HepG2 (cell line): Measurements from ENCODE around the gene CHD9. TPM values are rescaled to one million over a fixed set of nuclear protein-coding genes. Genes with fewer than 3 reads are reported as not detected.

Experiments used
- ATAC-seq: fragments of 200-7000 bp; cut with Tn5 transposase; 3 replicates; pipeline ENCODE4 v1.9.1; 2020; ENCODE audit warnings: mild to moderate bottlenecking, moderate library complexity
- BruUV-seq: library from RNA; stranded (reverse); fragments of 400-500 nt; replicated peaks from 2 replicates; lab custom pipeline; 2021; lab: Mats Ljungman, UMichigan
- CTCF ChIA-PET: fragments of 300-600 bp; formaldehyde crosslinking; extraction: SDS; loops from one replicate; lab custom pipeline; 2021; ENCODE audit warnings: low total read pairs, inconsistent platforms, low intra/inter-chr PET ratio; lab: Yijun Ruan, JAX
- POLR2A ChIA-PET: fragments of 350-600 bp; sonication (Branson Sonifier 250); formaldehyde crosslinking; loops from one replicate; lab custom pipeline; 2020; ENCODE audit warnings: antibody characterized with exemption, inconsistent platforms; lab: Yijun Ruan, JAX
- DNase-seq: peaks from one replicate; pipeline ENCODE4 v3.0.0-alpha.2; 2015; ENCODE audit warnings: low spot score
- FAIRE-seq: peaks from 3 replicates; lab custom pipeline; 2011; peaks lifted over from hg19 to GRCh38; lab: Jason Lieb, UNC
- H2AFZ ChIP-seq: one replicate; pipeline ENCODE4 v1.6.1; 2011; ENCODE audit warnings: low read length, inconsistent platforms
- H3K27ac ChIP-seq: fragments of 300-600 bp; 3 replicates; pipeline ENCODE4 v1.8.0; 2011; ENCODE audit warnings: mixed run types, mild to moderate bottlenecking, mixed read lengths, low read length, inconsistent platforms; ENCODE audit not compliant: insufficient read depth; ENCODE audit errors: extremely low read length
- H3K27me3 ChIP-seq, 2 experiments: fragments of 200-600 bp in 1 of 2; 2 replicates in 1 of 2; 3 replicates in 1 of 2; pipeline versions ENCODE4 v1.6.0 to v1.8.0; 2011; ENCODE audit warnings: low read length in 2 of 2, mild to moderate bottlenecking in 2 of 2, moderate library complexity in 2 of 2, inconsistent platforms in 1 of 2; ENCODE audit not compliant: insufficient read depth in 2 of 2, control insufficient read depth in 1 of 2
- H3K36me3 ChIP-seq, 2 experiments: fragments of 200-600 bp in 1 of 2; replicated peaks in 1 of 2; 2 replicates in 1 of 2; 3 replicates in 1 of 2; pipeline versions ENCODE4 v1.5.1 to v1.8.0; 2011; ENCODE audit warnings: low read length in 2 of 2, inconsistent platforms in 1 of 2; ENCODE audit not compliant: insufficient read depth in 2 of 2, control insufficient read depth in 1 of 2
- H3K4me1 ChIP-seq: 2 replicates; pipeline ENCODE4 v1.5.1; 2012; ENCODE audit warnings: low read length, inconsistent platforms; ENCODE audit not compliant: insufficient read depth
- H3K4me2 ChIP-seq: 2 replicates; pipeline ENCODE4 v1.6.0; 2011; ENCODE audit warnings: low read depth, low read length, inconsistent platforms
- H3K4me3 ChIP-seq, 3 experiments: fragments of 200-600 bp in 1 of 3; sonication (generic), shearing (Covaris generic) in 1 of 3; replicated peaks in 1 of 3; 2 replicates each; pipeline ENCODE4 v1.5.1; 2011 to 2016; ENCODE audit warnings: low read length in 3 of 3, inconsistent platforms in 2 of 3, low read depth in 2 of 3, mild to moderate bottlenecking in 2 of 3, control low read depth in 1 of 3, mixed read lengths in 1 of 3; ENCODE audit not compliant: insufficient read depth in 1 of 3
- H3K79me2 ChIP-seq: one replicate; pipeline ENCODE4 v1.6.1; 2011; ENCODE audit warnings: low read length, inconsistent platforms; ENCODE audit not compliant: insufficient read depth
- H3K9ac ChIP-seq: 2 replicates; pipeline ENCODE4 v1.6.0; 2011; ENCODE audit warnings: mild to moderate bottlenecking, low read depth, low read length, inconsistent platforms; ENCODE audit not compliant: insufficient read depth
- H3K9me3 ChIP-seq: 2 replicates; pipeline ENCODE4 v1.5.1; 2012; ENCODE audit warnings: mild to moderate bottlenecking, low read length
- H4K20me1 ChIP-seq: 2 replicates; pipeline ENCODE4 v1.6.0; 2011; ENCODE audit warnings: inconsistent platforms, mild to moderate bottlenecking, low read length, moderate library complexity; ENCODE audit not compliant: insufficient read depth
- CHCHD3 ChIP-seq: sonication (generic); formaldehyde crosslinking; IDR thresholded peaks from 2 replicates; pipeline ENCODE4 v1.8.0; 2022; ENCODE audit warnings: mild to moderate bottlenecking, missing genetic modification reagents, moderate library complexity
- GLI4 ChIP-seq: sonication (generic); formaldehyde crosslinking; IDR thresholded peaks from 2 replicates; pipeline ENCODE4 v1.5.1; 2020; ENCODE audit warnings: missing genetic modification reagents, mild to moderate bottlenecking, moderate library complexity, borderline replicate concordance
- GPBP1L1 ChIP-seq: sonication (generic); formaldehyde crosslinking; IDR thresholded peaks from 2 replicates; pipeline ENCODE4 v1.5.0; 2020; ENCODE audit warnings: mild to moderate bottlenecking, missing genetic modification reagents
- RAD21 ChIP-seq: fragments of 450-650 bp; formaldehyde crosslinking; IDR thresholded peaks from 2 replicates; pipeline ENCODE4 v1.5.0; 2020; ENCODE audit warnings: mild to moderate bottlenecking
- THRA ChIP-seq: sonication (generic); formaldehyde crosslinking; IDR thresholded peaks from 2 replicates; pipeline ENCODE4 v1.4.0; 2020; ENCODE audit warnings: missing genetic modification reagents, borderline replicate concordance
- U2AF2 ChIP-seq: fragments of 200-400 bp; formaldehyde crosslinking; IDR thresholded peaks from 2 replicates; pipeline ENCODE4 v1.6.1; 2017; ENCODE audit warnings: low read depth, mild to moderate bottlenecking, low read length
- WGBS: methylation state at CpG from one replicate; pipeline ENCODE4 v1.1.6; 2017; ENCODE audit warnings: low lambda C conversion rate; 5-methylcytosine and 5-hydroxymethylcytosine counted together
- in situ Hi-C: cut with HindIII; loops from 2 replicates; pipeline ENCODE4 v1.10.0; 2017; ENCODE audit warnings: low pct_unique_long_range_greater_than_20kb; ENCODE audit not compliant: extremely low pct_ligation_motif_present
- intact Hi-C: fragments of 100-400 bp; cut with micrococcal nuclease; formaldehyde crosslinking; loops from one replicate; pipeline ENCODE4 v1.10.0; 2022; ENCODE audit not compliant: unreplicated experiment
- polyA plus RNA-seq, 8 experiments: library from polyadenylated mRNA; depleted of rRNA in 3 of 8; stranded (reverse) in 7 of 8; unstranded in 1 of 8; fragments of >200 nt; fragmentation: Illumina TruSeq in 4 of 8; extraction: Trizol in 4 of 8; gene quantifications; 2 replicates each; pipeline versions ENCODE4 v1.2.1 to v1.2.3, GENCODE V29; 2011 to 2016; ENCODE audit warnings: low read depth in 4 of 8, missing spikeins in 1 of 8, mixed read lengths in 1 of 8; ENCODE audit not compliant: insufficient read depth in 1 of 8
- total RNA-seq, 5 experiments: library from RNA; depleted of rRNA; stranded (reverse); fragments of >200 nt; fragmentation: Illumina TruSeq; extraction: Trizol; gene quantifications; 2 replicates each; pipeline ENCODE4 v1.2.3, GENCODE V29; 2016; ENCODE audit warnings: low read depth in 1 of 5

The CHD9 gene
- total and polyA plus RNA-seq, 2 of the 13 experiments (the other 11 are each of a cell fraction or from before 2014, with no cell fraction given): 23.4 to 27.7 TPM

- WGBS: 70% methylated on average over 2 of the region's 2 CpGs
- no peaks in the 10 kb centered on the region for H3K9me3 ChIP-seq
- DNase-seq (no peak), ATAC-seq (no peak), FAIRE-seq (no peak)
- H3K4me3 ChIP-seq: no peak overlapping the region
- POLR2A ChIA-PET: no interaction called here
- H3K4me2 ChIP-seq: no peak overlapping the region
- intact Hi-C loops: no loop called here
- H3K4me1 ChIP-seq: no peaks in the 10 kb centered on the region
- H3K27ac ChIP-seq: no peak overlapping the region
- H3K79me2 ChIP-seq: no peaks in the 10 kb centered on the region
- peaks cover 15 to 44% of the 10 kb centered on the region in 2 experiments for H3K36me3 ChIP-seq
- H2AFZ ChIP-seq: no peak overlapping the region
- H3K27me3 ChIP-seq: no peaks in the 10 kb centered on the region
- CTCF ChIA-PET: no interaction called here
- no peak overlapping the region for H3K9ac ChIP-seq
- TF ChIP-seq GPBP1L1 (CRISPR knock-in tag): no peak
- no peak for TF ChIP-seq CHCHD3 (CRISPR knock-in tag)
- in situ Hi-C loops: no loop called here
- H4K20me1 ChIP-seq: no peaks in the 10 kb centered on the region
- BruUV-seq: no TSS peak
Observed at GRCh38 chr16:53304334-53304733, 249.5 kb downstream of the CHD9 start.

- ATAC-seq: no peak
- Histone ChIP-seq H4K20me1 (no peaks in the 10 kb centered on the region), H2AFZ (no peak overlapping the region), H3K27me3 (no peaks in the 10 kb centered on the region), H3K9ac (no peak overlapping the region), H3K27ac (no peak overlapping the region), H3K36me3 (peaks cover 10 to 45% of the 10 kb centered on the region in 2 experiments), H3K4me3 (no peak overlapping the region), H3K9me3 (no peaks in the 10 kb centered on the region), H3K4me1 (no peaks in the 10 kb centered on the region), H3K4me2 (no peak overlapping the region), H3K79me2 (no peaks in the 10 kb centered on the region)
- ChIA-PET POLR2A (no interaction called here), CTCF (no interaction called here)
- no peak for DNase-seq
- in situ Hi-C loops: no loop called here
- intact Hi-C loops: no loop called here
- WGBS: 99% methylated on average over 3 of the region's 3 CpGs
- no peak for FAIRE-seq
- no TSS peak for BruUV-seq
- TF ChIP-seq THRA (CRISPR knock-in tag): no peak
- TF ChIP-seq GLI4 (CRISPR knock-in tag): no peak
- TF ChIP-seq RAD21 (CRISPR knock-in tag): no peak
- TF ChIP-seq U2AF2: no peak
Observed at GRCh38 chr16:53305743-53306142, 251.0 kb downstream of the CHD9 start.
